OCI-LY1 (cell line): Measurements from ENCODE around the gene HPS1.

Source experiments
- H2AFZ ChIP-seq: fragments of 200-600 bp; sonication (generic), shearing (Covaris generic); 2 replicates; pipeline ENCODE4 v1.6.0; 2014; ENCODE audit warnings: antibody characterized with exemption, mild to moderate bottlenecking, low read length
- H3F3A ChIP-seq: fragments of 200-600 bp; sonication (generic), shearing (Covaris generic); 2 replicates; pipeline ENCODE4 v1.6.0; 2014; ENCODE audit warnings: mild to moderate bottlenecking, antibody characterized with exemption, low read length, moderate library complexity; ENCODE audit not compliant: insufficient read depth
- H3K27ac ChIP-seq: fragments of 200-600 bp; sonication (generic); 2 replicates; pipeline ENCODE4 v1.5.1; 2014; ENCODE audit warnings: low read length, mixed run types, mild to moderate bottlenecking, low read depth; ENCODE audit not compliant: poor library complexity, severe bottlenecking
- H3K27me3 ChIP-seq: fragments of 200-600 bp; sonication (generic); 2 replicates; pipeline ENCODE4 v1.6.0; 2014; ENCODE audit warnings: antibody characterized with exemption, mild to moderate bottlenecking, low read length, moderate library complexity; ENCODE audit not compliant: insufficient read depth
- H3K36me3 ChIP-seq: fragments of 200-600 bp; sonication (generic); 2 replicates; pipeline ENCODE4 v1.6.1; 2014; ENCODE audit warnings: mild to moderate bottlenecking, antibody characterized with exemption, low read length, moderate library complexity, mixed read lengths; ENCODE audit not compliant: insufficient read depth
- H3K4me1 ChIP-seq: fragments of 200-600 bp; sonication (generic); 2 replicates; pipeline ENCODE4 v1.5.1; 2014; ENCODE audit warnings: mild to moderate bottlenecking, low read length, moderate library complexity; ENCODE audit not compliant: insufficient read depth, severe bottlenecking
- H3K4me2 ChIP-seq: fragments of 200-600 bp; sonication (generic), shearing (Covaris generic); 2 replicates; pipeline ENCODE4 v1.6.1; 2014; ENCODE audit warnings: low read length
- H3K4me3 ChIP-seq: fragments of 200-600 bp; sonication (generic); 2 replicates; pipeline ENCODE4 v1.5.1; 2014; ENCODE audit warnings: low read length, low read depth, mild to moderate bottlenecking, mixed read lengths; ENCODE audit not compliant: poor library complexity, severe bottlenecking
- H3K79me2 ChIP-seq: fragments of 200-600 bp; shearing (Covaris generic); 2 replicates; pipeline ENCODE4 v1.6.1; 2016; ENCODE audit warnings: mixed run types, low read length, mixed read lengths; ENCODE audit not compliant: insufficient read depth
- H3K9ac ChIP-seq: fragments of 200-600 bp; sonication (generic), shearing (Covaris generic); 2 replicates; pipeline ENCODE4 v1.6.1; 2014; ENCODE audit warnings: mild to moderate bottlenecking, low read length, mixed read lengths
- H3K9me2 ChIP-seq: fragments of 200-600 bp; sonication (generic), shearing (Covaris generic); 2 replicates; pipeline ENCODE4 v1.6.1; 2014; ENCODE audit warnings: low read depth, mild to moderate bottlenecking, low read length, mixed read lengths
- H3K9me3 ChIP-seq: fragments of 200-600 bp; shearing (Covaris generic); 2 replicates; pipeline ENCODE4 v1.6.1; 2014; ENCODE audit warnings: low read length, mixed read lengths
- H4K20me1 ChIP-seq: fragments of 200-600 bp; sonication (generic), shearing (Covaris generic); 2 replicates; pipeline ENCODE4 v1.6.0; 2016; ENCODE audit warnings: mild to moderate bottlenecking, low read length; ENCODE audit not compliant: insufficient read depth
- CTCF ChIP-seq: fragments of 200-600 bp; sonication (generic), shearing (Covaris generic); IDR thresholded peaks from 2 replicates; pipeline ENCODE4 v1.5.1; 2017; ENCODE audit warnings: mild to moderate bottlenecking, antibody characterized with exemption, low read length, moderate library complexity, mixed read lengths
- EZH2 ChIP-seq: fragments of 200-600 bp; sonication (generic), shearing (Covaris generic); IDR thresholded peaks from 2 replicates; pipeline ENCODE4 v1.8.0; 2017; ENCODE audit warnings: borderline replicate concordance, mixed run types, mild to moderate bottlenecking, antibody characterized with exemption, low read length, moderate library complexity, mixed read lengths

HPS1 gene

DNA sequence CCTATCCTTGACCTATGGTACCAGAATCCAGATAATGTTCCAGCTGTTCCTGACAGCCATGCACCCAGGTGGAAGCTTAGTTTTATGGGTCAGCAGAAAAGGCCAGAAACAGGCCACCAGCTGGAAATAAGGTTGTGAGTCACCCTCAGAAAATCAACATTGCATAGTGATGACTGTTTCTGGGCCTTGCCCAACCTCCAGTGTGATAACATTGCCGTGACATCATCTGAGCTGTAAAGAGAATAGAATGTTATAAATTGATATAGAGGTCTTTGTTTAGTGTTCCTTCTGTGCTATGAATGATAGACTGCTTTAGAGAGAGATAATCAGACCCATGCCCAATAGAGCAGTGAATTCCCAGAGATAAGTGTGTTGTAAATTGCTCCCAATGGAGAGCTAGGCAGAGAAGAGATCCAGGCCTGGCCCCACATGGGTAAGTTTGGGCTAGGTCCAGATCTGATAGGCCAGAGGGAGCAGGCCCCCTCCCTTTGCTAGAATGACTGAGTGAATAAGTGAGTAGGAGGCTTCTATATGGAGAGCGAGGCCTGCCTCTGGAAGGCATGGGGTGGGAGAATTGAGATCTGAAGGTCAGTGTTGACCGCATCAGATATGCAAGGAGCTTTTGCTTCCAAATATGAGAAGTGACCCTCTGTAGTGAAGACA, 14.2 kb upstream of the HPS1 start:
- no peaks in the 10 kb centered on the region for H4K20me1 ChIP-seq
- no peaks in the 10 kb centered on the region for H3K4me1 ChIP-seq
- H3K27me3 ChIP-seq: no peaks in the 10 kb centered on the region
- H3K79me2 ChIP-seq: no peaks in the 10 kb centered on the region
- no peaks in the 10 kb centered on the region for H3F3A ChIP-seq
- no peaks in the 10 kb centered on the region for H3K36me3 ChIP-seq
- no peak overlapping the region for H3K4me3 ChIP-seq
- TF ChIP-seq EZH2: no peak
- no peak for TF ChIP-seq CTCF
- no peak overlapping the region for H3K4me2 ChIP-seq
- H2AFZ ChIP-seq: no peak overlapping the region
- no peak overlapping the region for H3K9ac ChIP-seq
- H3K9me3 ChIP-seq: no peaks in the 10 kb centered on the region
- H3K9me2 ChIP-seq: no peaks in the 10 kb centered on the region
- H3K27ac ChIP-seq: no peak overlapping the region

DNA sequence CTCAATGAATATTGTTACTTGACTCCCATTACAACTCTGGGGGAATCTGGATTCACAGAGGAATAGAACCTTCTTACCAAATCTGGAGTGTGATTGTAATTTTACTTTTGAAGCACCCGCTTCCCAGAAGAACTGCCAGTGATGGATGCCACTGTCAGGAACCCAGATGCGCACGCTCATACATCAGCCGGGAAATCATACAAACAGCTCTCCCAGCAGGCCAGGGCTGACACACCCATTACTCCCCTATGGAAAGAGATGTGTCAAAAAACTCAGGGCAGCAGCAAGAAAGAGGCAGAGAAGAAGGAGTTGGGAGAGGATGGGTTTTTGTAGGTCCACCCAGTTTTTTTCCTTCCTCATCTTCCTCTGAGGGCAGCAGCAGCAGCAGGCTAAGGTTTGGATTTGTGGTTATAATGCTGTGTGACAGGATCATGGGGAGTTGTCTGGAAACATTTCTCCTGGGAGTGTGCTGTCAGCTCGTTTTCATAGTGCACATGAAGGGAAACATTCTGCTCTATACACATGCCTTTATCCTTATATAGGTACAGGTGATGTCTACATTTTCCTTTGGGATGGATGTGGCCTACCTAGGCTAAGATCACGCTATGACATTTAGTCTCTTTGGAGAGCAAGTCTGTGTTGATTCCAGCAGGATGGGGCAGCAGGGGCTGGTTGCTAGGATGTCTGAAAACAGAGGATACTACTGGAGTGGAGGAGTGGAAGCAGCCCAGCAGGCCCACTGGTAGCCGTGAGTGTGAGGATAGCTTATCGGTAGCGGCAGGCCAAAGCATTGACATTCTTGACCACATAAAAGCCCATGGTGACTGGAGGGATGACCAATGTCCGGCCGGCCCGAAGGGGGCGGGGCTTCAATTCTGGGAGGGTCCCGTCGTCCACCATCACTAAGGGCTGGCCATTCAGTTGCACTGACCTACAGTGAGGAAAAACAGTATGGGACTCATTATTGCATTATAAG, 12.4 kb upstream of the HPS1 start:
- no peak overlapping the region for H3K27ac ChIP-seq
- H2AFZ ChIP-seq: no peak overlapping the region
- H3K4me2 ChIP-seq: no peak overlapping the region
- no peaks in the 10 kb centered on the region for H3K36me3 ChIP-seq
- H3K4me3 ChIP-seq: no peak overlapping the region
- no peaks in the 10 kb centered on the region for H3F3A ChIP-seq
- H4K20me1 ChIP-seq: no peaks in the 10 kb centered on the region
- no peaks in the 10 kb centered on the region for H3K27me3 ChIP-seq
- H3K4me1 ChIP-seq: no peaks in the 10 kb centered on the region
- H3K79me2 ChIP-seq: no peaks in the 10 kb centered on the region
- H3K9me3 ChIP-seq: no peaks in the 10 kb centered on the region
- H3K9me2 ChIP-seq: no peaks in the 10 kb centered on the region
- H3K9ac ChIP-seq: no peak overlapping the region
- TF ChIP-seq CTCF: no peak
- no peak for TF ChIP-seq EZH2

- H3K4me3 ChIP-seq: no peak overlapping the region
- no peak overlapping the region for H2AFZ ChIP-seq
- H3K79me2 ChIP-seq: no peaks in the 10 kb centered on the region
- no peak overlapping the region for H3K27ac ChIP-seq
- H3K9me2 ChIP-seq: no peaks in the 10 kb centered on the region
- H3K9me3 ChIP-seq: no peaks in the 10 kb centered on the region
- no peaks in the 10 kb centered on the region for H3K4me1 ChIP-seq
- H3K9ac ChIP-seq: no peak overlapping the region
- H4K20me1 ChIP-seq: no peaks in the 10 kb centered on the region
- H3K27me3 ChIP-seq: no peaks in the 10 kb centered on the region
- no peak overlapping the region for H3K4me2 ChIP-seq
- H3K36me3 ChIP-seq: no peaks in the 10 kb centered on the region
- H3F3A ChIP-seq: no peaks in the 10 kb centered on the region
- TF ChIP-seq EZH2 (no peak), CTCF (no peak)
Measured at GRCh38 chr10:98457721-98458120, 11.0 kb upstream of the HPS1 start.
